GM18508 (cell line): ENCODE data around the gene KRT72.
"Not testable (repeated sequence)": the region's sequence is repeated elsewhere in the genome, so short reads cannot be mapped to it uniquely, and the experiment has no call there.

Source experiments
- ATAC-seq: cut with Tn5 transposase; IDR thresholded peaks from one replicate; pipeline ENCODE4 v1.9.1; 2021; ENCODE audit warnings: moderate number of reproducible peaks; ENCODE audit not compliant: insufficient read depth, unreplicated experiment

KRT72 gene

GRCh38 chr12:52608826-52609630 is 7.8 kb upstream of the KRT72 start:
- ATAC-seq, result no peak

- ATAC-seq, result no peak
Observed at GRCh38 chr12:52608161-52608560, 6.9 kb upstream of the KRT72 start.

GRCh38 chr12:52607314-52607713 is 6.1 kb upstream of the KRT72 start:
- ATAC-seq, result no peak

GRCh38 chr12:52606581-52607218 is 5.4 kb upstream of the KRT72 start:
- ATAC-seq, result no peak

- no peak for ATAC-seq
Observed at GRCh38 chr12:52606096-52606495, 4.8 kb upstream of the KRT72 start.

GRCh38 chr12:52605542-52605941 is 4.3 kb upstream of the KRT72 start:
- no peak for ATAC-seq

GRCh38 chr12:52604859-52605258 is 3.6 kb upstream of the KRT72 start:
- no peak for ATAC-seq

GRCh38 chr12:52603314-52603713 is 2.1 kb upstream of the KRT72 start:
- no peak for ATAC-seq

GRCh38 chr12:52602552-52602951 is 1.3 kb upstream of the KRT72 start:
- ATAC-seq, result no peak

- ATAC-seq, result no peak
Observed at GRCh38 chr12:52601671-52602070, 408 bp upstream of the KRT72 start.

- no peak for ATAC-seq
Observed at GRCh38 chr12:52600475-52600874, 788 bp downstream of the KRT72 start.

GRCh38 chr12:52600071-52600470 is 1.2 kb downstream of the KRT72 start:
- no peak for ATAC-seq

GRCh38 chr12:52598966-52599365 is 2.3 kb downstream of the KRT72 start:
- ATAC-seq, result no peak

GRCh38 chr12:52594237-52594636 is 7.0 kb downstream of the KRT72 start:
- ATAC-seq, result not testable (repeated sequence)

GRCh38 chr12:52591521-52591920 is 9.7 kb downstream of the KRT72 start:
- no peak for ATAC-seq

GRCh38 chr12:52590021-52590420 is 11.2 kb downstream of the KRT72 start:
- no peak for ATAC-seq

GRCh38 chr12:52587563-52587962 is 13.7 kb downstream of the KRT72 start:
- no peak for ATAC-seq

GRCh38 chr12:52585946-52586345 is 15.3 kb downstream of the KRT72 start:
- no peak for ATAC-seq

- no peak for ATAC-seq
Observed at GRCh38 chr12:52585066-52585465, 16.2 kb downstream of the KRT72 start.

- no peak for ATAC-seq
Observed at GRCh38 chr12:52584156-52584682, 17.0 kb downstream of the KRT72 start.

- no peak for ATAC-seq
Observed at GRCh38 chr12:52582971-52583456, 18.2 kb downstream of the KRT72 start.
